GM18907 (cell line): ENCODE measurements around the gene TLR10.

Experiments used
- ATAC-seq: cut with Tn5 transposase; IDR thresholded peaks from one replicate; pipeline ENCODE4 v1.9.1; 2021; ENCODE audit warnings: mild to moderate bottlenecking, moderate library complexity; ENCODE audit not compliant: unreplicated experiment

TLR10 gene

DNA sequence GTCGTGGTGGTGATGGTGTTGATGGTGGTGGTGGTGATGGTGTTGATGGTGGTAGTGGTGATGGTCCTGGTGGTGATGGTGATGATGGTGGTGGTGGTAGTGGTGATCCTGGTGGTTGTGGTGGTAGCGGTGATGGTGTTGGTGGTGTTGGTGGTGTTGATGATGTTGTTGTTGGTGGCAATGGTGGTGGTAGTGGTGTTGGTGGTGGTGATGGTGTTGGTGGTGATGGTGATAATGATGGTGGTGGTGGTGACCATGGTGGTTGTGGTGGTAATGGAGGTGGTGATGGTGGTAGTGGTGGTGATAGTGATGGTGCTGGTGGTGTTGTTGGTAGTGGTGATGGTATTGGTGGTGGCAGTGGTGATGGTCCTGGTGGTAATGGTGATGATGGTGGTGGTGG is 49.1 kb downstream of the TLR10 start:
- no peak for ATAC-seq

DNA sequence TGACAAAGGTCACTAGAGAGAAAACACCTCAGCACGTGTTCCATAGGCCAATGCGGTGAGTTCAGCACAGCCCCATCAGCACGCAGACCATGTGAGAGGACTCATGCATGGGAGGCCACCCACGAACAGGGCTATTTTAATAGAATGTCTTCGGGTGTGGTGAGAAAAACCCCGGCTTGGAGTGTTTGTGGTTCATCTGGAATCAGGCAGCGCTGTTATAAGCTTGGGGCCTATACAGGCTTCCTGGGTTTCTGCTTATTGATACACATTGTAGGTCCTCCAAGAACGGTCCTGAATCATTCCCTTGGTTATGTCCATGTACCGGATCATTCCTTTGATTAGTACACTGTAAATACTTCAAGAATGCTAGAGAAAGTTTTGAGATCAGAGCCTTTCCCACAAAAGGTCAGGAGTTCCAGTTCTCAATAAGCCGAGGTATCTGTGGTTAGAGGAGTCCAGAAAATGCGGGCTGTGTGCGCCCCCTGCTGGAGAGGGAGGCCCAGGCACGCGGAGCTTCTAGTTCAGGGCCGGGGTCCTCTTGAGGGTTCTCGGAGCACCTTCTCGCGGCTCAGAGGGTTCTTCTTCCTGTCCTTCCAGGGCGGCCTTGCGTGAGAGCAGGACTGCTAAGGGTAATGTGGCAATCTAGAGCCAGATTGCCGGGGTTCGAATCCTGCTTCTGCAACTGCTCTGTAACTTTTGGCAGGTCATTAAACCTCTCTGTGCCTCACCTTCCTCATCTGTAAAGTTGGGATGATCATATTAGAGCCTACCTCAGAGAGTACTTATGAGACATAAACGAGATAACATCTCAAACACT is 51.8 kb downstream of the TLR10 start:
- peak; percentile 91 for ATAC-seq

DNA sequence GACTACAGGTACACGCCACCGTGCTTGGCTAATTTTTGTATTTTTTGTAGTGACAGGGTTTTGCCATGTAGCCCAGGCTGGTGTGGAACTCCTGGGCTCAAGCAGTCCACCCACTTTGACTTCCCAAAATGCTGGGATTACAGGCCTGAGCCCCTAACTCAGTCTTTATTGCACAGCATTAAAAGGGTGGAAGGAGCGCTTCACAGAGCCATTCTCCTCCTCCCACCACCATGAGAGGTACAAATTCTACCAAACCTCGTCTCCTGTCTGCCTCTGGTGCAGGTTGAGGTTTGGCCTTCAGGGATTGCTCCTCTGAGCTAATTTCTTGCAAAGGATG is 52.3 kb downstream of the TLR10 start:
- ATAC-seq = no peak

DNA sequence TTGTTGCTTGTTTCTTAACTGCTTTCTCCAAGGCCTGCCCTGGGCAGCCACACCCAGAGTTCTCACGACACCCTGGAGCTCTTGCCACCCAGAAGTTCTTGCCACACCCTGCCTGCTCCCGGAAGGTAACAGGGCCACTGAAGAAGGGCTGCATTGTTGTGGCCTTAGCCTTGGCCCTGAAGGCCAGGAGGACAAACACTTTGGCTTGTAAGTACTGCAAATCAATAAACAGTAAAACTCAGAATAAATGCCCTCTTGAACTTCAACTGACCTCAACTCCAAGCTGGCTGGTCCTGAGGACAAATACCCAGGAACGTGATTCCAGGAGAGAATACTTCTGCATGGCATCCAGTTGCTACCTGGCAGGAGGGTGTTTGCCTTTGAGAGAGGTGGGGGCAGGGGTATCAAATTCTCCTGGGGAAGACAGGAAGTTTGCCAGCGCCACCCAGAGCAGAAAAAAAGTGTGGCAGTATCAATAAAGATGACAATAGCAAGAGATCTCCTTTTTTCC is 54.1 kb downstream of the TLR10 start:
- no peak for ATAC-seq

DNA sequence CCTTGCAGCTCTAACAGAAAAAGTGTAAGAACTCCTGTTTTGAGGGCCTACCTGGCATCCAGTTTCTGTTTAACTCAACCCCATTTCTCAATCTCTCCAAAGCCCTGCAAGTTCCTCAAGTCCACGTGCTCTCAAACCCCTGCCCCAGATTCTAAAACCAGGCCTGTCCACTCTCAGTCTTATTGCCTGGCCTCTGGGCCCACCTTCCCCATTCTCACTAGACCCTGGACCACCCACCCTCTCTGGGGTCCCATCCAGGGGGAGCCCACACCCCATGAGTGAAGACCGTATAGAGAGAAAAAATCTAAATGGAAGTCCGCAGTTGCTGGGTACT is 58.3 kb downstream of the TLR10 start:
- ATAC-seq = no peak

DNA sequence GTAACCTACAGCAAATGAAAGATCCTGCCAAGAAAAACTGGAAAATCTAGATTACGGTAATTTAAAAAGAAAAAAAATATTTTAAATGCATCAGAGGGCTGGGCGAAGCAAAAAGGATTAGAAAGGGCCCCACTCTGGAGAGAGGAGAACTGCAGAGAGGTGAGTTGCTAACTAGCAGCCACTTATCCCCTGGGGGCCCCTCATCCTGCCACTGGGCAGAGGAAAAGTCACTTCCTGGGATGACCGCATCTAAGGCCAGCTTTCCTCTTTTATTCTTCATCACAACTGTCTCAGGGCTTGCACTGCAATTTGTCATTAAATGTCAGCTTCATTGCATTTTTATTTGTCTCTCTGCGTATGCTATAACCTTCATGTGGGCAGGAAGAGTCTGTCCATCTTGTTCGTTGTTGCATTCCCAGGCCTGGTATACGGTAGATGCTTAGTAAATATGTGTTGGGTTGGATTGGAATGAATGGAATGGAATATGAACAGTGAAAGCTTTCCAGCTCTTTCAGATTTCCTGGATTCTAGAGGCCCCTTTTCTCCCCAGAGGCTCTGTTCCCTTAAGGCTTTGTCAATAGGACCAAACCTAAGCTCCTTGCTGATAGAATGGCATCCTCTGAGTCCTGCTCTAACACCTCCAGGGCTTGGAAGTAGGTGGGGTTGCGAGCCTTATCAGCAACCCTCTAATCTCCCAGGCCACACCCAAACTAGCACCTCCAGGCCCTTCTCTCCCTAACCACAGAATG is 58.9 kb downstream of the TLR10 start:
- ATAC-seq = no peak

DNA sequence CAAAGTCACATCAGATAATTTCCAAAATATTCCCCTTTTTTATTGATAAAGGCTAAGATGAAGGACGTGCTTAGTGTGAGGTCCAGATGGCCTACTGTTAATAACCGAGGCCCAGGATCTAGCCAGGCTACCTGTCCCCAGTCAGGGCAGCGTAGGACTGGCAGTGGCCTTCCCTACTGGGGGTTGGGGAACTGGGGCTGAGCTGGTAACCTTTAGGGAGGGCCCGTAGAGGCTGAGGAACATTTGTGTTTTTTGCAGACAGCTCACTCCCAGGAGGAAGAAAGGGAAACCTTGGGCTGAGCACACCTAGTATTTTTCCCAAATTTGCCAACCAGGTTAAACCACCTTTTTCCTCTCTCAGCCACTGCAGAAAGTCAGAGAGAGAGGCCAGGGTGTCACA is 59.7 kb downstream of the TLR10 start:
- ATAC-seq = no peak
